ENCODE data around the gene LYRM7.
"Not testable (repeated sequence)": the region's sequence is repeated elsewhere in the genome, so short reads cannot be mapped to it uniquely, and the experiment has no call there.

Gene LYRM7

DNA sequence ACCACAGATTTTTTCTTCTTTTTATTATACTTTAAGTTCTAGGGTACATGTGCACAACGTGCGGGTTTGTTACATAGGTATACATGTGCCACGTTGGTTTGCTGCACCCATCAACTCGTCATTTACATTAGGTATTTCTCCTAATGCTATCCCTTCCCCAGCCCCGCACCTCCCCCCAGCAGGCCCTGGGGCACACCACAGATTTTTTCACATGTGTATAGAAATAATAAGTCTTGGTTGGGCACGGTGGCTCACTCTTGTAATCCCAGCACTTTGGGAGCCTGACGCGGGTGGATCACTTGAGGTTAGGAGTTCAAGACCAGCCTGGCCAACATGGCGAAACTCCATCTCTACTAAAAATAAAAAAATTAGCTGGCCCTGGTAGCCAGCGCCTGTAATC, 83.3 kb downstream of the LYRM7 start:
- H3K18ac ChIP-seq (ENCODE audit: low read depth in 1 of 2, low read length in 2 of 2); H4K91ac ChIP-seq (ENCODE audit: low read length); DNase-seq; H3K4me3 ChIP-seq (ENCODE audit: insufficient read depth in 1 of 2, low read depth in 1 of 2, low read length in 2 of 2); H4K8ac ChIP-seq (ENCODE audit: low read length); H3K14ac ChIP-seq (ENCODE audit: low read length in 2 of 2); H3K4me1 ChIP-seq (ENCODE audit: control insufficient read depth, insufficient read depth, low read depth, low read length); H2AFZ ChIP-seq (ENCODE audit: low read depth, low read length); H2BK5ac ChIP-seq (ENCODE audit: low read depth, low read length, poor library complexity, severe bottlenecking); H3K9me3 ChIP-seq (ENCODE audit: control insufficient read depth, low read length); H3K9ac ChIP-seq (ENCODE audit: low read length); H3K23ac ChIP-seq (ENCODE audit: low read length in 2 of 2); H3K4me2 ChIP-seq (ENCODE audit: low read length, poor library complexity, severe bottlenecking); H3K36me3 ChIP-seq (ENCODE audit: control insufficient read depth in 1 of 2, insufficient read depth in 2 of 2, low read depth in 1 of 2, low read length in 2 of 2); H2BK15ac ChIP-seq (ENCODE audit: low read depth, poor library complexity, severe bottlenecking); H2AK5ac ChIP-seq (ENCODE audit: low read length, severe bottlenecking); H3K27me3 ChIP-seq (ENCODE audit: control insufficient read depth in 1 of 2, insufficient read depth in 1 of 2, low read length in 2 of 2); H2BK12ac ChIP-seq (ENCODE audit: low read length in 2 of 2); H2BK120ac ChIP-seq (ENCODE audit: low read depth, low read length); H3K4ac ChIP-seq (ENCODE audit: low read depth in 1 of 2, low read length in 2 of 2); H3K79me1 ChIP-seq (replicated peaks; ENCODE audit: low read length, poor library complexity, severe bottlenecking); H3K27ac ChIP-seq (ENCODE audit: low read length, poor library complexity, severe bottlenecking): not testable (repeated sequence)
- over 99% methylated on average over 8 of the region's 10 CpGs for WGBS

GRCh38 chr5:131254741-131255140, 84.0 kb downstream of the LYRM7 start:
- no peaks in the 10 kb centered on the region for H3K9me3 ChIP-seq (ENCODE audit: control insufficient read depth, low read length)
- no peak overlapping the region for H2BK120ac ChIP-seq (ENCODE audit: low read depth, low read length)
- H3K79me1 ChIP-seq (replicated peaks; ENCODE audit: low read length, poor library complexity, severe bottlenecking): no peaks in the 10 kb centered on the region
- no peak overlapping the region for H2AK5ac ChIP-seq (ENCODE audit: low read length, severe bottlenecking)
- no peak overlapping the region for H3K18ac ChIP-seq (ENCODE audit: low read depth in 1 of 2, low read length in 2 of 2)
- H2BK15ac ChIP-seq (ENCODE audit: low read depth, poor library complexity, severe bottlenecking): no peak overlapping the region
- H3K27ac ChIP-seq (ENCODE audit: low read length, poor library complexity, severe bottlenecking): no peak overlapping the region
- H3K27me3 ChIP-seq (ENCODE audit: control insufficient read depth in 1 of 2, insufficient read depth in 1 of 2, low read length in 2 of 2): no peaks in the 10 kb centered on the region
- 100% methylated on average over 1 of the region's 2 CpGs for WGBS
- no peak overlapping the region for H2AFZ ChIP-seq (ENCODE audit: low read depth, low read length)
- no peak overlapping the region for H3K14ac ChIP-seq (ENCODE audit: low read length in 2 of 2)
- H2BK12ac ChIP-seq (ENCODE audit: low read length in 2 of 2): no peak overlapping the region
- no peak overlapping the region for H3K9ac ChIP-seq (ENCODE audit: low read length)
- H3K4me1 ChIP-seq (ENCODE audit: control insufficient read depth, insufficient read depth, low read depth, low read length): peaks cover 1% of the 10 kb centered on the region
- no peak for DNase-seq
- no peak overlapping the region for H4K91ac ChIP-seq (ENCODE audit: low read length)
- no peak overlapping the region for H3K23ac ChIP-seq (ENCODE audit: low read length in 2 of 2)
- H3K4ac ChIP-seq (ENCODE audit: low read depth in 1 of 2, low read length in 2 of 2): no peak overlapping the region
- no peak overlapping the region for H2BK5ac ChIP-seq (ENCODE audit: low read depth, low read length, poor library complexity, severe bottlenecking)
- H4K8ac ChIP-seq (ENCODE audit: low read length): no peak overlapping the region
- H3K4me2 ChIP-seq (ENCODE audit: low read length, poor library complexity, severe bottlenecking): no peak overlapping the region
- H3K36me3 ChIP-seq (ENCODE audit: control insufficient read depth in 1 of 2, insufficient read depth in 2 of 2, low read depth in 1 of 2, low read length in 2 of 2): no peaks in the 10 kb centered on the region
- H3K4me3 ChIP-seq (ENCODE audit: insufficient read depth in 1 of 2, low read depth in 1 of 2, low read length in 2 of 2): no peak overlapping the region
